Germinal center (tissue), 1 donor: Measurements from ENCODE around the gene CASTOR1.

Experiments
- DNase-seq: peaks from one replicate; pipeline ENCODE4 v3.0.0; 2012; ENCODE audit warnings: mixed read lengths, low spot score

The CASTOR1 gene

GRCh38 chr22:30284172-30284571 lies 5.1 kb downstream of the CASTOR1 start:
- DNase-seq, result no peak

- no peak for DNase-seq
These were observed 6.0 kb downstream of the CASTOR1 start for GRCh38 chr22:30283342-30283741.

- no peak for DNase-seq
These were observed 6.7 kb downstream of the CASTOR1 start for GRCh38 chr22:30282616-30283046.

GRCh38 chr22:30280505-30280904 lies 8.8 kb downstream of the CASTOR1 start:
- DNase-seq, result no peak

GRCh38 chr22:30279932-30280331 lies 9.4 kb downstream of the CASTOR1 start:
- no peak for DNase-seq

GRCh38 chr22:30279046-30279788 lies 10.1 kb downstream of the CASTOR1 start:
- no peak for DNase-seq

GRCh38 chr22:30277547-30278344 lies 11.6 kb downstream of the CASTOR1 start:
- DNase-seq, result no peak

- no peak for DNase-seq
These were observed 13.3 kb downstream of the CASTOR1 start for GRCh38 chr22:30276039-30276438.

GRCh38 chr22:30275625-30276024 lies 13.7 kb downstream of the CASTOR1 start:
- DNase-seq, result no peak

GRCh38 chr22:30274437-30274812 lies 14.9 kb downstream of the CASTOR1 start:
- no peak for DNase-seq

GRCh38 chr22:30273711-30274436 lies 15.4 kb downstream of the CASTOR1 start:
- DNase-seq, result no peak

- no peak for DNase-seq
These were observed 16.3 kb downstream of the CASTOR1 start for GRCh38 chr22:30272781-30273601.

GRCh38 chr22:30270832-30271231 lies 18.5 kb downstream of the CASTOR1 start:
- no peak for DNase-seq

- DNase-seq, result no peak
These were observed 21.0 kb downstream of the CASTOR1 start for GRCh38 chr22:30268331-30268730.

- no peak for DNase-seq
These were observed 21.7 kb downstream of the CASTOR1 start for GRCh38 chr22:30267382-30268302.

GRCh38 chr22:30266445-30267381 lies 22.6 kb downstream of the CASTOR1 start, which contains the start of gene OSM:
OSM (minus strand) TSS chr22:30266851; CDS start chr22:30266799, 52 bp downstream.
- peak; percentile 57 for DNase-seq

GRCh38 chr22:30265823-30266444 lies 23.4 kb downstream of the CASTOR1 start:
- peak; percentile 86 for DNase-seq

- no peak for DNase-seq
These were observed 24.1 kb downstream of the CASTOR1 start for GRCh38 chr22:30265131-30265720.

GRCh38 chr22:30263883-30264282 lies 25.4 kb downstream of the CASTOR1 start:
- DNase-seq, result no peak
